Raji (cell line): Measurements from ENCODE around the gene AHCY.

Experiments used
- POLR2A ChIP-seq: IDR thresholded peaks from 2 replicates; pipeline ENCODE4 v1.6.1; 2011; ENCODE audit warnings: low read depth, low read length, control low read depth; ENCODE audit not compliant: insufficient read depth

AHCY gene

DNA sequence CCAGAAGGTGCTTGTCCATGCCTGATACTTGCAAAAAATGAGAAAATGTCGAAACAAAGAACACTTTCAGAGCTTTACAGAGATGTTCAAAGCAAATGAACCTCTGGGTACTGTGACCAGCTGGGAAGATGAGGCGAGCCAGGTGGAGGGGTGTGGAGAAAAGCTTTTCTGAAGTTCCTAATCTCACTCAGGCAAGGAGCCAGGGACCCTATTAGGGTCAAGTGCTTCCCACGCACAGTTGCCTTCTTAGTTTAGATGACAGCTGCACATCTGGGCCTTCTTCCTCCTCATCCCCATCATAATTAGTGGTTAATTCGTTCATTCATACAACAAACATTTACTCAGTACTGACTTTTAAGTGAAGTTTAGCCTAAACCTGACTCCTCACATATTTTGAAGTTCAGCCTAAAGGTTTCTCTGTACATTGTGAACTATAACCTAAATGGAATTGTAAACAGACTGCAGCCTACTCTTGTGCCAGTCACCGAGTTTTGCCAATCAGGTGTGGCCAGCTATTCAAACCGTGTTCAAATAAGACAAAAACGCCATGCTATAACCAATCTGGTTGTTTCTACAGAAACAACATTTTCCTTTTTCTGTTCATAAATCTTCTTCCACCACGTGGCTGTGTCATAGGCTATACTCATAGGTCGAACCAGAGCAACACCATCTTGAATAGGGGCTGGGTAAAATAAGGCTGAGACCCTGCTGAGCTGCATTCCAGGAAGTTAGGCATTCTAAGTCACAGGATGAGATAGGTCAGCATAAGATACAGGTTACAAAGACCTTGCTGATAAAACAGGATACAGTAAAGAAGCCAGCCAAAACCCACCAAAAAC, 19.3 kb upstream of the AHCY start:
- TF ChIP-seq POLR2A: no peak

DNA sequence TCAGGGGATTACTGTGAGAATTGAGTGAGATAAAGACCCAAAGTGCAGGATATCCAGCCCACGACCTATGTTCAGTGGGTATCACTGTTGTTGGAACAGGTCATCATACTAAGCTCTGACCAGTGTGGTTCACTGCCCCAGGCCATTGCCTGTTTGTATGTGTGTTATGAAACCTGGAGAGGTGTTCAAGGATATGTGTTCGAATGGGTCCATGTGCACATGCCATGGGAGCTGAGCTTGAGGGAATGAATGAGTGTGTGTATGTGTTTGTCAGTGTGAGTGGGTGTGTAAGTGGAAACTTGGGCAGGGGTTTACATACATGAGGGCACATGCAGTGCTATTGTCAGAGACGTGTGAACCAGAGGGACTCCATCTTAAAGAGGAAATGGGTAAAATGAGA, 17.7 kb upstream of the AHCY start:
- no peak for TF ChIP-seq POLR2A

DNA sequence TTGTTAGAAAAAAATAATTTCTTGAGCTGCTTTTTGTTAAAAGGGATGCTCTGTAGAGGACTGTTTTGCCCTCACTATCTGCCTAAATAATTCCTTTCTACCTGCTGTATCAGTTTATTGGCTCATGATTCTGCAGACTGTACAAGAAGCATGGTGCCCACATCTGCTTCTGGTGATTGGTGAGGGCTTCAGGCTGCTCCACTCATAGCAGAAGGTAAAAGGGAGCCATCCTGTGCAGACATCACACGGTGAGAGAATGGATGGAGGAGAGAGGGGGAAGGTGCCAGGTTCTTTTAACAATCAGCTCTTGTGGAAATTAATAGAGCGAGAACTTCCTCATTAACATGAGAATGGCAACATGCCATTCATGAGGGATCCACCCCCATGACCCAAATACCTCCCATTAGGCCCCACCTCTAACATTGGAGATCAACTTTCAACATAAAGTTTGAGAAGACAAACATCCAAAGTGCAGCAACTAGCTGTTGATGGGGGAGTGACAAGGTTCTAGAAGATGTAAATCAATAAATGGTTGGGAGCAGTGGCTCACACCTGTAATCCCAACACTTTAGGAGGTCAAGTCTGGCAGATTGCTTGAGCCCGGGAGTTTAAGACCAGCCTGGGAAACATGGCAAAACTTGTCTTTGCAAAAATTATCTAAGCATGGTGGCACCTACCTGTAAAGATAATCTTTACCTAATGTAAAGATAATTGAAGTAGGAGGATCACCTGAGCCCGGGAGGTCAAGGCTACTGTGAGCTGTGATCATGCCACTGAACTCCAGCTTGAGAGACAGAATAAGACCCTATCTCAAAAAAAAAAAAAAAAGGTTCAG, 15.7 kb upstream of the AHCY start:
- no peak for TF ChIP-seq POLR2A

DNA sequence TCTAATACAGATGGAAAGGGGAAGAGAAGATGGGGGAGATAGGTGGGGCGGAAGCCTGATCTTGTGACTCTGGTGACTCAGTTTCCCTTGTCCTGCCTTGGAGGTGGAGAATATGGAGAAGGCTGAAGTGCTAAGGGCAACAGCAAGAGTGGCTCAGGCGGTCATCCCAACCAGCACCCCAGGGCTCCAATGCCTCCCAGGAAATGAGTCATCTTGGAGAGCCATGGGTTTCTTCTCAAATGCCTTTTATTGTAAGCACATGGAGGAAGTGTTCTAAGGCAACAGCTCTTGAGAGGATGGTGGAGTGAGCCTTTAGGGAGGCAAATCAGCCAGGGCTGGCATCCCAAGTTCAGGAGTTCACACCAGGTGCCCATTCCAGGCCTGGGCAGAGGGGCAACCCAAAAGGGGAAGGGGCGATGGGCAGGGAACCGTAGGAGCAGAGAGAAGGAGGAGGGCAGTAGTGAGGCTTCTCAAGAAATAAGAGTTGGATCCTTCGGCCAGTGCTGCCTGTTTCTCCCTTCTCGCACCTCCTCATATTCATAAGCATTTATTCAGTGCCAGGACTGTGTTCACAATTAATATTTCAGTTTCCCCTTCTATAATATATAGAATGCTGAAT, 13.2 kb upstream of the AHCY start:
- TF ChIP-seq POLR2A: no peak

DNA sequence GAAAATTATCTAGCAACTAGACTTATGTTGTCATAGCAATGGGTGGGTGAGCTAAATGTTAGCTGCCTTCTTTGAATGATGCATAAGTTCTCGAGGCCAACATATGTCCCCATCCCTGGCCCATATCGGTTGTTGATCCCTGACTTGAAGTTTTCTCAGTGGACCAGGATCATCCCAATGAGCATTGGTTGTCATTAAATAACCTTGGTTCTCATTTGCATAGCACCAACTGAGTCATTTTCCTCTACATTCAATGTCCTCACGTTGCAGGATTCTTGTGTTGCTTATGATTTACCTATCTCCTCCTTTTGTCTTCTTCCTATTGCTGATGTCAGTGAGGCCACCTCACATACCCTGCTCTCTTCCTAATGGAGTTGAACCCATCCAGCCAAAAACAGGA, 12.1 kb upstream of the AHCY start:
- TF ChIP-seq POLR2A: no peak

DNA sequence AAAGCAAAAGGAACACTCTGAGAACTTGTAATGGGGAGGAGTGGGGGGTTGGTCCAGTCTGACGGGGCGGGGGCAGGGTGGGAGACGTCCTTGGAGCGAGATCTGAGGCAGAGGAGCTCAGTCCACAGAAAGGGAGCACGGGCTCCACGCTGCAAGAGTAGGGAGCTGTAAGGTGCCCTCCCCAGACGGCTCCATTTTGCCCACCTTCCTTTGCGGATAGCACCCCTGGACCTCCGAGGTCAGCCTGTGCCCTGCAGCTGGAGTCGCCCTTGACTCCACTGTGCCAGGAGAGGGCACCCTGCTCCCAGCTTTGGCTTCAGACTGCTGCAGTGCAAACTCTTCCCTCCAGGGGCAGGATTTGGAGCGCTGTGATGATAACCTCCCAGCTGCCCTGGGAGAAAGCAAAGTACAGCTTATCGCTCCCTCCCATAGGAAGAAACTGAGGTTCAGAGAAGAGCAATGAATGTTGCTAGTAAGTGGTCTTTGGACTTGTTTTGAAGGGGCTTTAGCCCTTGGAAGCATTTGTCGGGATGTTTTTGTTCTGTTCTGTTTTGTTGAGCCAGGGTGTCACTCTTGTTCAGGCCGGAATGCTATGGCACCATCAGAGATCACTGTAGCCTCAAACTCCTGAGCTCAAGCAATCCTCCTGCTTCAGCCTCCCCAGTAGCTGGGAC, 9.5 kb upstream of the AHCY start:
- TF ChIP-seq POLR2A: no peak

DNA sequence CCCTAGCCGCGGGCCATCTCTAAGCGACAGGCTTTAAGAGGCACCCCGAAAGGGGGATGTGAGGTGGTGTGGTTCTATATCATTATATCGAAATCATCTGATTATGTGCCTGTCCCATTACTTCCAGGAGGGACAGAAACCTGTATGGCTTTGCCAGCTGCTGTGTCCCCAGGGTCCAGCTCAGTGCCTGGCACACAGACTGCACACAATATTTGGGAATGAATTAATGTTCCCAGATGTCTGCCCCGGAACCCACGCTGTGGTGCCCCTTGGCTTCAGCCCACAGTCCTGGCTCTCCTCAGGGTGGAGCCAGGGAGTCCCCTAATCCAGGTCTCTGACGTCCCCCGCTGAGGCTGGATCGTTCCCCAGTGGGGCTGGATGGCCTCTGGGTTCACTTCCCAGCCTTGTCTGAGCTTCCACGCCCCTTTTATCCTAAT, 8.9 kb upstream of the AHCY start:
- TF ChIP-seq POLR2A: no peak

DNA sequence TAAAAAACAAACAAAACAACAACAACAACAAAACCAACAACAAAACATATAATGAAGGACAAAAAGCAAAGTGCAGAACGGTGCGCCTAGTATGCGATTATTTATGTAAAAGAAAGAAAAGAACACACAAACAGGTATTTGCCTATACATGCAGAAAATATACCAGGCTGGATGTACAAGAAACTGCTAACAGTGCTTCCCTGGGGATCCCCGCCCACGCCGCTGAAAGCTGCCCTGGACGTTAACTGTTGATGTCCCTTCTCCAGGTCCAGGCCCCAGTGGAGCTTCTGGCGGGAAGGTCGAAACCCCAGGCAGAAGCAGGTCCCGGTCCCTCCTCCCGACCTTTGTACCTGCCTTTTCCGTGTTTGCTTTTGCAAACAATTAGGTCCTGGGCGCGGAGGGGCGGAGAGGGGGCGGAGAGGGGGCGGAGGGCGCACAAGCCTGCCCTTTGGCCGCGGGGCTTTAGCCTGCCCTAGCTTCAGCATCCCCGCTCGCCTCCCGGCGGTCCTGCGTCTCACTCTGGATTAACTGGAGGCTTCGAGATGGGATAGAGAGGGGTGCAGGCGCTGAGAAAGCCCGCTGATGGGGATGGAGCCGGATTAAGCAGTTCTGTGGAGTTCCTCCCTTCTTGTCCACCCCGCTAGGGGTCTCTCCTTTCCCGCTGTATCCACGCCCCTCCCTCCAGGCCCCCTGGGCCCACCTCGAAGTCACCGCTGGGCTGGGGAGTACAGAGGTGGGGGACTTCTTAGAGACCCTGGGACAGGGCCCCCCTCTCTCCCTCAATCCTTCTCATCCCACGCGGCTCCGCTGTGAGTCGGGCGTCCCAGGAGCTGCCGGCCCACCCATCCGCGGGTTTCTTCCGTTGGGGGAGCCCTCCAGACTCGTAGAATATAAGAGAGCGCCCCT, 8.2 kb upstream of the AHCY start:
- no peak for TF ChIP-seq POLR2A

DNA sequence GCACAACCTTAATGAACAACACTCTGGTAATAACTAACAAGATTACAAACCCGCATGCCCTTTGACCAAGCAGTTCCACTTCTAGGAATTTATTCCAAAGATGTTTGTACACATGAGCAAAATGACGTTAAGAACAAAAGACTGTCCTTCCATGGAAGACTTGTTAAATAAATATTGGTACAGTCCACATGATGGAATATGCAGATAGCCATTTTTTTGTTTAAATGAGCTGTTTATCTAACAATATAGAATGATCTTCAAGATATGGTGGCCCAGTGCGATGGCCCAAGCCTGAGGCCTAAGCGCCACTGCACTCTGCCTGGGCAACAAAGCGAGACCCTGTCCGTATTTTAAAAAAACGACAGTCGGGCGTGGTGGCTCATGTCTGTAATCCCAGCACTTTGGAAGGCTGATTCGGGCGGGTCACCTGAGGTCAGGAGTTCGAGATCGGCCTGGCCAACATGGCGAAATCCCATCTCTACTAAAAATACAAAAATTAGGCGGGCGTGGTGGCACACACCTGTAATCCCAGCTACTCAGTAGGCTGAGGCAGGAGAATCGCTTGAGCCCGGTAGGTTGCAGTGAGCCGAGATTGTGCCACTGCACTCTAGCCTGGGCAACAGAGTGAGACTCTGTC, 7.4 kb upstream of the AHCY start:
- no peak for TF ChIP-seq POLR2A

DNA sequence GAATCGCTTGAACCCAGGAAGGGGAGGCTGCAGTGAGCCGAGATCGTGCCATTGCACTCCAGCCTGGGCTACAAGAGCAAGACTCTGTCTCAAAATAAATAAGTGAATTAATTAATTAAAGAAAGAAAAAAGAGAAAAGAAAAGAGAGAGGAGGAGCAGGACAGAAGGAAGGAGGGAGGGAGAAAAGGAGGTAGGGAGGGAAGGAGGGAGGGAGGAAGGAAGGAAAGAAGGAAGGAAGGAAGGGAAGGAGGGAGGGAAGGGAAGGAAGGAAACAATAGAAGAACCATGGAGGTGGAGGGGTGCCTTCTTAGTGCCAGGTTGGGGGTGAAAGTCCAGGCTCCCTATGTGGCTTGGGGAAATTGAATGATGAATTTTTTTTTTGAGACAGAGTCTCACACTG, 6.5 kb upstream of the AHCY start:
- no peak for TF ChIP-seq POLR2A

DNA sequence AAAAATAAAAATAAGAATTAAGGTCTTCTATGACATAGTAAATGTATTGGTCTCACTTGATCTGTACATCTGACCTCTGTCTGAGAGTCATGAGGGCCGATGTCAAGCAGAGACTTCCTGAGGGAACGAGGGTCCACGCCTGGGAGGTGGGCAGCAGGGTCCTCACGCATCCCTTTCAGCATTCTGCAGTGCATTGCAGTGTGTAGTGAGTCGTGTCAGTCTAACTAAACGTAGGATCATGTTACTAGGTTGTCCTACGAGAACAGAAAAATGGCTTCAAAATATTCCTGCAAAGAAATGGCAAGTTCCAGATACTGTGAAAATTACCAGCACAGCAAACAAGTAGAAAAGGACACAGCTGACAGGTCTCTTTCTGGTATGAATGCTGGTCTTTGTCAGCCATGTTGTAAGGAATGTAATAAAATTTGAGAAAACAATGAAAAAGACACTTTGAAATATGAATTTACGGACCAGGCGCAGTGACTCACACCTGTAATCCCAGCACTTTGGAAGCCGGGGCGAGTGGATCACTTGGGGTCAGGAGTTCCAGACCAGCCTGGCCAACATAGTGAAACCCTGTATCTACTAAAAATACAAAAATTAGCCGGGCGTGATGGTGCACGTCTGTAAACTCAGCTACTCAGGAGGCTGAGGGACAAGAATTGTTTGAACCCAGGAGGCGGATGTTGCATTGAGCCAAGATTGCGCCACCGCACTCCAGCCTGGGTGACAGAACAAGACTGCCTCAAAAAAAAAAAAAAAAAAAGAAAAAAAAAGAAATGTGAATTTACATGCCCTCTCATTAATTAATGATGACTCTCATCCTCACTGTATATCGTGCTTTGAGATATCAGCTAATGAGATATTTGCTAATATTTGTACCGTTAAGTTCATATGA, 2.4 kb upstream of the AHCY start:
- TF ChIP-seq POLR2A: no peak

DNA sequence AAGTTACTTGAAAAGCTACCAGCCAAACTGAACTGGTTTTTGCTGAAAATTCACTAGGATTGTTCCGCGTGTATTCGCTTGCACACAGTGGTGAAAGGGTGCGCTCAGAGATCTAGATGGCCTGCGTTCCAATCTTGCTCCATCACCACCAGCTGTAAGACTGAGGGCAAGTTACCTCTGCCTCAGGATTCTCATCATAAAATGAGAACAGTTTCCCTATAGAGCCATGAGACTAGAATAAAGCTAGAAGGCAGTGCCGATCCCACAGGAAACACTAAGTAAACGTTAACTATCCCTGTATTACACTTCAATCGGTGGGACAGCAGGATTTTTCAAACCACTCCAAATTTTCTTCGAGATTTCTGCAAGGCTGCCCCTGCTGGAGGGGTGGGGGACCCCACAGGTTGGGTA, 838 bp downstream of the AHCY start:
- TF ChIP-seq POLR2A: no peak
